Activated naive CD4-positive, alpha-beta T cell treated with anti-CD3 and anti-CD28 coated beads, Interleukin-2, amount 10 ng/mL, durations not matched to agents 7 days and 5 days (primary cell): Measurements from ENCODE around the gene PPP1R8.
"Not testable (repeated sequence)": the region's sequence is repeated elsewhere in the genome, so short reads cannot be mapped to it uniquely, and the experiment has no call there.

Source experiments
- CTCF ChIA-PET: fragments of 350-600 bp; sonication (Branson Sonifier 250); formaldehyde crosslinking; loops from one replicate; lab custom pipeline; 2021; ENCODE audit warnings: antibody characterized with exemption; lab: Charles Lee
- DNase-seq: peaks from one replicate; pipeline ENCODE4 v3.0.0-alpha.2; 2020
- H3K27ac Mint-ChIP-seq: one replicate; pipeline ENCODE4 v1.8.0; 2021; ENCODE audit warnings: mild to moderate bottlenecking, moderate library complexity, mixed read lengths
- H3K27me3 Mint-ChIP-seq: one replicate; pipeline ENCODE4 v1.8.0; 2021; ENCODE audit warnings: mild to moderate bottlenecking, mixed read lengths
- H3K36me3 Mint-ChIP-seq: one replicate; pipeline ENCODE4 v1.8.0; 2021; ENCODE audit warnings: mixed read lengths
- H3K4me1 Mint-ChIP-seq: one replicate; pipeline ENCODE4 v1.8.0; 2021; ENCODE audit warnings: mixed read lengths
- H3K4me3 Mint-ChIP-seq: one replicate; pipeline ENCODE4 v1.8.0; 2021; ENCODE audit warnings: mild to moderate bottlenecking, moderate library complexity, mixed read lengths
- H3K9me3 Mint-ChIP-seq: one replicate; pipeline ENCODE4 v1.8.0; 2021; ENCODE audit warnings: mixed read lengths

The PPP1R8 gene

DNA sequence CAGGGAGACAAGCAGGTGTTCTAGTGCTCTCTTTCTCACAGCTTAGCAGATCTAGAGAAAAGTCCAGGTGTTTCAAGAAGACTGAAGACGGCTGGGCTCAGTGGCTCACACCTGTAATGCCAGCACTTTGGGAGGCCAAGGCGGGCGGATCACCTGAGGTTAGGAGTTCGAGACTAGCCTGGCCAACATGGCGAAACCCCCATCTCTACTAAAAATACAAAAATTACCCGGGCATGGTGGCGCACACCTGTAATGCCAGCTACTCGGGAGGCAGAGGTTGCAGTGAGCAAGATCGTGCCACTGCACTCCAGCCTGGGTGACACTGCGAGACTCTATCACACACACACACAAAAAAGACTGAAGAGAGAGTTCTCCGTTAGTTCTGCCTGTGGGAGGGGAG is 27.0 kb downstream of the PPP1R8 start:
- DNase-seq, H3K27ac Mint-ChIP-seq, H3K27me3 Mint-ChIP-seq, H3K4me3 Mint-ChIP-seq, H3K36me3 Mint-ChIP-seq, H3K9me3 Mint-ChIP-seq: not testable (repeated sequence)
- peaks cover 11% of the 10 kb centered on the region for H3K4me1 Mint-ChIP-seq
- CTCF ChIA-PET = interaction anchor here (0.6 to 2.3 kb wide), 16 partner anchors 9 to 352 kb away, joined by 3 to 23 read pairs (median 4); partner anchors contain the start of gene EYA3

DNA sequence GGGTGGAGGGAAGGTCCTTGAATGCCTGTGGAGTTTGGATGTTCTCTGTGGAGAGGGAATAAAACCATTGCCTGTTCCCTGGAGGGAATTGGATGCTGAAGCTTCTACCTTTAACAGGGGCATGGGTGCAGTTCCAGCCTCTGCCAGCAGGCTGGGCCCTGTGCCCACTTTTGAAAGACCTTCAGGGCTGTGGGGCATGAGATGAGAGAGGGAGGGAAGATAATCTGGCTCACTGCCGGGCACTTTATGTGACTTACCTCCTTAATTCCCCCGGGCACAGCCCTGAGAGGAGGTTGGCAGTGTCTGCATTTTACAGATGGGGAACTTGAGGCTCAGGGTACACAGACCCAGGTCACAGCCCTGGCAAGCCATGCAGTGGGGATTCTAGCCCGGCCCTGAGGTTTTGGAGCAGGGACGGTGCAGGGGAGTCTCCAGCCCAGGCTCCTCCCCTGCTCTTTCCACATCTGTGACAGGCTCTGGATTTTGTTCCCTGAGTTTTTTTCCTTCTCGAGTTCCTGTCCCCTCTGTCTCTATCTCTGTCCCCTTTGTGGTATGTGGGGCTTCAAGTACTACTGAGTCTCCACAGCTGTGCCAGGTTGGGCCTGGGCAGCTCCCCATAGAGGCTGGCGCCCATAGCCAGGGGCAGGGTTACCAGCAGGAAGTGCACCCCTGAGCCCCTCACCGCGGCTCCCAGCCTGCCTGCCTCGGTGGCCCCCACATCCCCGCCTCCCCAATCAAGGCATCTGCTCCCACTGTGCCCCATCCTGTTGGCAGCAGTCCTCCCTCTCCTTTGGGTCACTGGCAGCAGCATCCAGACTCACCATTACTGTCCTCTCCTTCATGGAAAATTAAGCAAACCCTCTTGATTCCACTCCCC is 27.7 kb downstream of the PPP1R8 start:
- peak overlapping the region; percentile 82 for H3K27ac Mint-ChIP-seq
- H3K4me1 Mint-ChIP-seq = peaks cover 17% of the 10 kb centered on the region
- H3K27me3 Mint-ChIP-seq = peaks cover 4% of the 10 kb centered on the region
- DNase-seq = peak; percentile 90
- no peaks in the 10 kb centered on the region for H3K36me3 Mint-ChIP-seq
- CTCF ChIA-PET = interaction anchor here (0.6 to 2.3 kb wide), 17 partner anchors 10 to 351 kb away, joined by 3 to 23 read pairs (median 4); partner anchors contain the start of gene EYA3
- H3K9me3 Mint-ChIP-seq = no peaks in the 10 kb centered on the region
- H3K4me3 Mint-ChIP-seq = no peak overlapping the region

DNA sequence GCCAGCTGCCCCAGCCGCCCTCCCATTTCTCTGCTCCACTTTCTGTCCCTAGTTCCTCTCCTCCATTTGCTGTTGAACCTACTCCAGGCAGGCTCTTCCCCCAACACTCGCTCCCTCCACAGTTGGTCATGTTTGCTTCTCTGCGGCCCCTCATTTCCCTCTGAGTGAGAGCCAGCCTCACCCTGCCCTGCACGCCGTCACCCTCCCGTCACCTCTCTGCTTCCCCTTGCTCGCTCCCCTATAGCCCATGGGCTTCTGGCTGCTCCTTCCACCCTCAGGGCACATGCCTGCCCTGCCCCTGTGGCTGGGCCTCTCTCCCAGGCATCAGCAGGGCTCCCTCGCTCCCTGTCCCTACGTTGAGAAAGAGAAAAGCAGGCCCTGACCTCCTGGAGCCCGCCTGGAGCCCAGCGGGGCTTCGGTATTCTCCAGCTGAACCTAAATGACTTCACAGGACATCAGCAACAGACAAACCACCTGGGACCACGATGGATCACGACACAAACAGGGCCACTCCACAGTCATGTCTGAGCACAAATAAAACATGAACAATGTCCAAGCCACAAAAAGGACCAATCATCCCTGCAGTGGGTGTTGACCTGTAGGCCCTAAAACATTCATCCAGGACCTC is 28.5 kb downstream of the PPP1R8 start:
- Mint-ChIP-seq H3K36me3 (no peaks in the 10 kb centered on the region), H3K4me3 (no peak overlapping the region), H3K4me1 (peaks cover 24% of the 10 kb centered on the region), H3K27me3 (peaks cover 4% of the 10 kb centered on the region), H3K9me3 (no peaks in the 10 kb centered on the region), H3K27ac (no peak overlapping the region)
- DNase-seq = no peak
- CTCF ChIA-PET = interaction anchor here (0.7 to 2.3 kb wide), 5 partner anchors 17 to 350 kb away, joined by 3 to 7 read pairs (median 5); no protein-coding TSS in a partner anchor

DNA sequence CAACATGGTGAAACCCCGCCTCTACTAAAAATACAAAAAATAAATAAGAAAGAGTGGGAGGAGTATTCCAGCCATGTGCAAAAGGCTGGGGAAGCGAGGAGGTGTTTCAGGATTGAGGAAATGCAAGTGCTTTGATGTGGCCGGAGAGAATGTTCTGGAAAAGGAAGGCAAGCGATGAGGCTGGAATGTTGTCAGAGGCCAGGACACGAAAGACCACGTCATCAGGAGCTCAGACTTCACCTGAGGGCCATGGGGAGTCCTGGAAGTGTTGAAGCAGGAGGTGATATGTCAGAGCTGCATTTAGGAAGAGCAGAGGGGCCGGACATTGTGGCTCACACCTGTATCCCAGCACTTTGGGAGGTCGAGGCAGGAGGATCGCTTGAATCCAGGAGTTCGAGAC is 30.9 kb downstream of the PPP1R8 start:
- DNase-seq = no peak
- CTCF ChIA-PET = interaction anchor here (1.3 kb wide), 1 partner anchor 16 kb away, joined by 3 read pairs; no protein-coding TSS in a partner anchor
- Mint-ChIP-seq H3K36me3 (no peaks in the 10 kb centered on the region), H3K27me3 (peaks cover 4% of the 10 kb centered on the region), H3K9me3 (no peaks in the 10 kb centered on the region), H3K27ac (no peak overlapping the region), H3K4me1 (peaks cover 43% of the 10 kb centered on the region), H3K4me3 (no peak overlapping the region)

DNA sequence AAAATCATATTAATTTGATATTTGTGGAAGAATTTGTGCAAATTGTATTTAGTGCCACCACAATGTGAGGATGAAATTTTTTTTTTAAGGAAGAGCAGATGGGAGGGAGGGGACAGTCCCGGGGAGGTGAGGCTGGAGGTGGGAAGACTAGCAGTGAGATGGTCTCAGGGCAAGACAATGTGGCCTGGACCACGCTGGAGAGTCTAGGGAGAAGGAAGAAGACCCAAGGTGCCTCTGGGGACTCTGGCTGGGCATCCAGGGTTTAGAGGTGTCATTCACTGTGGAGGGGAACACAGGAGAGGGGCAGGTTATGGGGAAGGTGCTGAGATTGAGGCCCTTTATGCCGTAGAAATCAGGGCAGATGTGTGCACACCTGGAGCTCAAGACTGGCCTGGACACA is 31.4 kb downstream of the PPP1R8 start:
- Mint-ChIP-seq H3K4me1 (peaks cover 45% of the 10 kb centered on the region), H3K4me3 (no peak overlapping the region), H3K27me3 (peaks cover 4% of the 10 kb centered on the region), H3K36me3 (no peaks in the 10 kb centered on the region), H3K9me3 (no peaks in the 10 kb centered on the region), H3K27ac (no peak overlapping the region)
- DNase-seq = no peak
- CTCF ChIA-PET = interaction anchor here (0.6 kb wide), 1 partner anchor 370 kb away, joined by 3 read pairs; no protein-coding TSS in a partner anchor

DNA sequence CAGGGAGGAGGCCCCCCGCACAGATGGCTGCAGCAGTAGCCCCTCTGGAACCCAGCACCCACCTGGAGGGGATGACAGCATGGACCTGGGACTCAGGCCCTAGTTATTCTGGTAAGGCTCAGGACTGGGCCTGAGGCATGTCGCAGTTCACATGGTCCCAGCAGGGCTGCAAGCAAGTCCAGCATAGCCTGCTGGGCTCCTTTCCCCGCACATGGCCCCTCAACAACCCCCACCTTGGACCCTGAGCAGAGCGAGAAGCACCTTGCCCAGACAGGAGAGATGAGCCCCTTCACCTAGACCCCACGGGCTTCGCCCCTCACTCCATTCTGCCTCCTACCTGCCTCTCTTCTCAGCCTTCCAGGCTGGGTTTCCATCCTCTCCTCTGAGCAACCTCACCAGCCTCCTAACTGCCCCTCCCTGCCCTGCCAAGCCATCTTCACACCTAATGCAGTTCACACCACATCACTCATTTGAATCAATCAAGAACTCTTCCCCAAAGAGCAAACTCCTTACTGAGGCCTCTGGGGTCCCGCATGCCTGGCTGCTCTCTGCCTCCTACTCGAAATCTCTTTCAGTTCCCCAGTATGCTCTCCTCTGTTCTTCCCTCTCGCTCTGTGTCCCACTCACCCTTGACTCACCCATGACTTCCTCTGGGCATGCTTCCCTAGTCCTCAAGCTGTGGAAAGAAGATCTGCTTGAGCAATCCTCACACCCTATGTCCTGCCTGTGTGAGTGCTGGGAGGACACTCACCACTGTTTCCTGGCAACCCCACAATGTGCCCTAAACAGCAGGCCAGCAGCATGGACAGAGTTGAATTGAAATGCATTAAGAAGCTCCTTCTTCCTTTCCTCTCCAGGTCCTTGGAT is 32.3 kb downstream of the PPP1R8 start:
- Mint-ChIP-seq H3K4me3 (no peak overlapping the region), H3K4me1 (peaks cover 51% of the 10 kb centered on the region), H3K9me3 (no peaks in the 10 kb centered on the region), H3K36me3 (no peaks in the 10 kb centered on the region), H3K27me3 (peaks cover 4% of the 10 kb centered on the region), H3K27ac (peak overlapping the region; percentile 62)
- CTCF ChIA-PET = interaction anchor here (0.6 to 1.3 kb wide), 3 partner anchors 81 to 369 kb away, joined by 3 read pairs; partner anchors contain the start of gene EYA3
- DNase-seq = no peak

DNA sequence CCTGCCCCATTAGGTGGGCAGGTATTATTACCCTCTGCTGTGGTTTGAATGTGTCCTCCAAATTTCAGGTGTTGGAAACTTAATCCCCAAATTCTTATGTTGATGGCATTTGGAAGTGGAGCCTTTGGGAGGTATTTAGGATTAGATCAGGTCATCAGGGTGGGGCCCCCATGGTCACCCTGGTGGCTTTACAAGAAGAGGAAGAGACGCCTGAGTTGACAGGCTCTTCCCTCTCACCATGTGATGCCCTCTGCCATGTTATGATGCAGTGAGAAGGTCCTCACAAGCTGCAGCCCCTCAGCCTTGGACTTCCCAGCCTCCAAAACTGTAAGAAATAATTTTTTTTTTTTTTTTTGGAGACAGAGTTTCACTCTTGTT is 32.9 kb downstream of the PPP1R8 start:
- Mint-ChIP-seq H3K4me3 (no peak overlapping the region), H3K36me3 (no peaks in the 10 kb centered on the region)

DNA sequence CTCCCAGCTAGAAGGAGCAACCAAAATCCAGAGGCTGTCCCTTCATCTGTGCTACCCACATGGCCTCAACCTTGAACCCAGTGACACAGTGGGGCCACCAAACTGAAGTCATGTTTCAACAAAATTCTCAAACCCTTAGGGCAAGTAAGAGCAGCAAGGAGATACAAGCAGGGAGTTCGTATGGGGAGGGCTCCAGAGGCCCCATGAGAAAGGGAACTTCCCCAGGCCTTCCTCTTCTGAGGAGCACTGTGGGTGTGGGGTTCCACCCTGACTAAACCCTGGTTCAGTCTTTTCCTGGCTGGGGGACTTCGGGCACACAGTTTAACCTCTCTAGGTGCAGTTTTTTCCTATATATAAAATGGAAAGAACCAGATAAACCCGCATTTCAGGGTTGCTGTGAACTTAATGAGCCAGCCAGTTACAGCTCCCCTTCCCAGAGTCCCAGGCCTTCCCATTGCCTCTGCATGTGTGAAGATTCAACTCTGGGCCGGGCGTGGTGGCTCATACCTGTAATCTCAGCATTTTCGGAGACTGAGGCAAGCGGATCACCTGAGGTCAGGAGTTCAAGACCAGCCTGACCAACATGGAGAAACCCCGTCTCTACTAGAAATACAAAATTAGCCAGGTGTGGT is 33.8 kb downstream of the PPP1R8 start:
- Mint-ChIP-seq H3K4me3 (no peak overlapping the region), H3K27me3 (peaks cover 4% of the 10 kb centered on the region), H3K27ac (peak overlapping the region; percentile 94), H3K36me3 (no peaks in the 10 kb centered on the region), H3K9me3 (no peaks in the 10 kb centered on the region), H3K4me1 (peaks cover 55% of the 10 kb centered on the region)
- CTCF ChIA-PET = interaction anchor here (0.6 to 1.3 kb wide), 4 partner anchors 19 to 547 kb away, joined by 3 read pairs; partner anchors contain the start of gene EYA3
- no peak for DNase-seq

More for the DNA sequence above, 32.9 kb downstream of the PPP1R8 start:
- Mint-ChIP-seq H3K27me3 (peaks cover 4% of the 10 kb centered on the region), H3K4me1 (peaks cover 52% of the 10 kb centered on the region), H3K27ac (no peak overlapping the region), H3K9me3 (no peaks in the 10 kb centered on the region)
- CTCF ChIA-PET = interaction anchor here (0.6 to 1.3 kb wide), 3 partner anchors 28 to 224 kb away, joined by 3 read pairs; partner anchors contain the start of gene EYA3
- DNase-seq = no peak

DNA sequence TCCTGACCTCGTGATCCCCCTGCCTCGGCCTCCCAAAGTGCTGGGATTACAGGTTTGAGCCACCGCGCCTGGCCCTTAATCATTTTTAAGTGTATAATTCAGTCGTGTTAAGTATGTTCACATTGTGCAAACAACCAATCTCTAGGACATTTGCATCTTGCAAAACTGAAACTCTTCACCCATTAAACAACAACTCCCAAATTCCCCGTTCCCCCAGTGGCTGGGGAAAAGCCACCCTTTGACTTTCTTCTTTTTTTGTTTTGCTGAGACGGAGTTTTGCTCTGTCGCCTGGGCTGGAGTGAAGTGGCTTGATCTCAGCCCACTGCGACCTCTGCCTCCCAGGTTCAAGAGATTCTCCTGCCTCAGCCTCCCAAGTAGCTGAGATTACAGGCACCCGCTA is 35.2 kb downstream of the PPP1R8 start:
- Mint-ChIP-seq H3K4me1 (peaks cover 61% of the 10 kb centered on the region), H3K27ac (no peak overlapping the region), H3K27me3 (peaks cover 4% of the 10 kb centered on the region), H3K36me3 (no peaks in the 10 kb centered on the region), H3K9me3 (no peaks in the 10 kb centered on the region), H3K4me3 (no peak overlapping the region)
- CTCF ChIA-PET = interaction anchor here (0.5 kb wide), 1 partner anchor 48 kb away, joined by 3 read pairs; no protein-coding TSS in a partner anchor
- DNase-seq = no peak

DNA sequence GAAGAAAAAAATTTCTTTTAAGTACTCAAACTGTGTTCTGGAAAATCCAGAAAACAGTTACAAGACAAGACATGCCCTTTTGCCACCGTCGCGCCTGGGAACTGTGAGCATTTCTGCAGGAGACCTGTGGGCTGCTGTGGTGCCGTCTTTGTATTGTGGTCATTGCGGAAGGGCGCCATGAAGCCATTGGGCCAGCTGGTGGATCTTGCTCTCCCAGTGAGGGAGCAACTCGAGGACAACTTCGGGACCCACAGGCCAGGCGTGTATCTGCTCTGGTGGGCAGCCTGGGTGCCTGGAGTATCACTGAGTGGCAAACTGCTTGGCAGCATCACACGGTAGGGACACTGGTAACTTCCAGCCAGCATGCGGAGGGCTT is 38.0 kb downstream of the PPP1R8 start:
- Mint-ChIP-seq H3K4me1 (peaks cover 62% of the 10 kb centered on the region), H3K27me3 (no peaks in the 10 kb centered on the region), H3K9me3 (no peaks in the 10 kb centered on the region), H3K36me3 (peaks cover 6% of the 10 kb centered on the region), H3K27ac (peak overlapping the region; percentile 97), H3K4me3 (peak overlapping the region; percentile 65)
- peak; percentile 32 for DNase-seq
- CTCF ChIA-PET = interaction anchor here (1.1 kb wide), 1 partner anchor 12 kb away, joined by 3 read pairs; no protein-coding TSS in a partner anchor

DNA sequence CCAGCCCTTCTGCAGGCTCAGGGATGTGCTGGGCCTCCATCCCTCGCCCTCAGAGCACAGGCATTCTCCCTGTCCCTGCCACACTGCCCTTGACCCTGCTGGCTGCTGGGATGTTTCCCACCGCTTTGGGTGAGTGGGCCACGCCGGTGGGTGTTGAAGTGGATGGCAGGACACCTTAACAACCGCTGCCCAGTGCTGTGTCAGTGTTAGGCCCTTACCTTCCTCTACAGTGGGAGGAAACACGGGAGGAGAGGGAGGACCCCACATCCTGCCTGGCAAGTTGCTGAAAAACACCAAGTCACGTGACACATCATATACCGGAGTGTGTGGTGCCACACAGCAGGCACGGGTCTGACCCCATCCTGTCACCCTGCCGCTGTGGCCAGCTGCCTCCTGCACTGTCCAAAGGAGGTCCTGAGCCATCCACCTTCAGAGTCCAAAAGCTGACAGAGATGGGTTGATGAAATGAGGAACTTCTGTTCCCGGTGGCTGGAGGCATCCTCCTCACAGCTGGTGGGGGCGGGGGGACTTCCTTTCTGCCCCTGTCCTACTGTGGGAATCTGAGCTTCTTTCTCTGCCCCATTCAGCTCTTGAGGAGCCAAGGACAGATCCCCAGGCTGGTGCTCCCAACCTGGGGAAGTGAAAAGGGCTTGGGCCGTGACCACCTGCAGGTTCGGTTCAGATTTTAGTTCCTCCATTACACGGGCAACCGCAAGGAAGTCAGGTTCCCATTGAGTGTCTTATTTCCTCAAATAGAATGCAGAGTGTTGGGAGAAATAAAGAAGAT is 38.5 kb downstream of the PPP1R8 start:
- DNase-seq = peak; percentile 82
- H3K4me1 Mint-ChIP-seq = peaks cover 64% of the 10 kb centered on the region
- no peaks in the 10 kb centered on the region for H3K9me3 Mint-ChIP-seq
- peaks cover 6% of the 10 kb centered on the region for H3K36me3 Mint-ChIP-seq
- H3K27ac Mint-ChIP-seq = peak overlapping the region; percentile 97
- no peaks in the 10 kb centered on the region for H3K27me3 Mint-ChIP-seq
- CTCF ChIA-PET = interaction anchor here (1.1 kb wide), 1 partner anchor 12 kb away, joined by 3 read pairs; no protein-coding TSS in a partner anchor
- peak overlapping the region; percentile 65 for H3K4me3 Mint-ChIP-seq

DNA sequence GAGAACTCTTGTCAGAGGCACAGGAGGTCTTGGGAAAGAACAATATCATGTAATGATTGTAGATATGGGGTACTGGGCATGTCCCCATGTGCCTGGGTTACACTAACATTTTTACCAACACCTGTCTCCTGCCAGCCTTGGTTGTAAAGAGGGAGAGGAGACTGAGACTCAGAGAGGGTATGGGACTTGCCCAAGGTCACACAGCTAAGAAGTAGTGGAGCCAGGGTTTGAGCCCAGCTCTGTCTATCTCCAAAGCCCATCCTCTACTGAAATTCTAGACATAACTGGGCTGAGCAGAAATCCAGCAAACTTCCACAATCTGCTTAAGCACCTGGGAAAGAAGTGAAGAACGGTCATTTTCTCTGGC is 39.1 kb downstream of the PPP1R8 start:
- Mint-ChIP-seq H3K27ac (peak overlapping the region; percentile 97), H3K9me3 (no peaks in the 10 kb centered on the region), H3K36me3 (peaks cover 6% of the 10 kb centered on the region), H3K4me3 (peak overlapping the region; percentile 65), H3K4me1 (peaks cover 62% of the 10 kb centered on the region), H3K27me3 (no peaks in the 10 kb centered on the region)
- DNase-seq = no peak
- CTCF ChIA-PET = interaction anchor here (1.1 kb wide), 1 partner anchor 13 kb away, joined by 3 read pairs; no protein-coding TSS in a partner anchor
